Vagina (tissue), 2 donors: ENCODE measurements around the gene MCCC2. TPM values are rescaled to one million over a fixed set of nuclear protein-coding genes. Genes with fewer than 3 reads are reported as not detected.

ENCODE experiments used
- DNase-seq, 2 donors: peaks; one replicate each; pipeline ENCODE4 v3.0.0-alpha.2; 2017; ENCODE audit errors: extremely low spot score in 2 of 2
- H3K27ac ChIP-seq: fragments of 200-600 bp; sonication (generic); one replicate; pipeline ENCODE4 v1.5.1; 2019
- H3K27me3 ChIP-seq: fragments of 200-600 bp; sonication (generic); one replicate; pipeline ENCODE4 v1.5.1; 2019
- H3K36me3 ChIP-seq, 2 donors: fragments of 200-600 bp; sonication (generic); one replicate each; pipeline ENCODE4 v1.5.1; 2017 to 2019
- H3K4me1 ChIP-seq: fragments of 200-600 bp; sonication (generic); one replicate; pipeline ENCODE4 v1.5.1; 2019
- H3K4me3 ChIP-seq, 2 donors: fragments of 200-600 bp; sonication (generic); 1 replicate in 1 of 2; 2 replicates in 1 of 2; pipeline ENCODE4 v1.5.1; 2016 to 2019
- H3K9me3 ChIP-seq: fragments of 200-600 bp; sonication (generic); one replicate; pipeline ENCODE4 v1.5.1; 2019
- CTCF ChIP-seq, 3 experiments: fragments of 450-650 bp in 2 of 3; fragments of 200-600 bp in 1 of 3; sonication (generic) in 1 of 3; IDR thresholded peaks; one replicate each; pipeline ENCODE4 v1.5.1; 2017 to 2019; ENCODE audit warnings: antibody characterized with exemption in 3 of 3, mild to moderate bottlenecking in 2 of 3, moderate library complexity in 2 of 3
- POLR2A ChIP-seq, 2 donors: fragments of 450-650 bp; IDR thresholded peaks; one replicate each; pipeline ENCODE4 v1.6.1; 2017; ENCODE audit warnings: antibody characterized with exemption in 2 of 2, mild to moderate bottlenecking in 2 of 2, moderate library complexity in 2 of 2
- POLR2AphosphoS5 ChIP-seq, 2 donors: sonication (generic); formaldehyde crosslinking; IDR thresholded peaks; one replicate each; pipeline ENCODE4 v1.9.0; 2017; ENCODE audit warnings: antibody characterized with exemption in 2 of 2, mild to moderate bottlenecking in 2 of 2, low read depth in 1 of 2; ENCODE audit not compliant: insufficient read depth in 1 of 2
- intact Hi-C: fragments of 100-400 bp; cut with DNase I; formaldehyde crosslinking; loops from one replicate; pipeline ENCODE4 v1.15.1; 2023
- total RNA-seq: library from RNA; depleted of rRNA; stranded (reverse); fragments of >200 nt; gene quantifications from one replicate; pipeline ENCODE4 v1.2.3, GENCODE V29; 2016

Gene MCCC2
- total RNA-seq, 1 donor from 2014 or later = 30.7 TPM

- Histone ChIP-seq H3K27ac (no peak overlapping the region), H3K36me3 (no peaks in the 10 kb centered on the region)
These were observed 4.1 kb upstream of the MCCC2 start for GRCh38 chr5:71582945-71583584.

GRCh38 chr5:71586052-71586940 is 844 bp upstream of the MCCC2 start:
- Histone ChIP-seq H3K4me1 (peaks cover 27% of the 10 kb centered on the region), H3K27ac (peak overlapping the region; percentile 84), H3K36me3 (no peaks in the 10 kb centered on the region), H3K4me3 (peak overlapping the region; percentile 70 to 74), H3K27me3 (no peaks in the 10 kb centered on the region), H3K9me3 (no peaks in the 10 kb centered on the region)
- no peak for DNase-seq
- intact Hi-C loops = no loop called here
- TF ChIP-seq POLR2A (IDR thresholded peaks at IDR 0.05) (no peak), POLR2AphosphoS5 (IDR thresholded peaks at IDR 0.05; ENCODE audit: insufficient read depth in 1 of 2, low read depth in 1 of 2) (no peak), CTCF (IDR thresholded peaks at IDR 0.05) (no peak)

More at GRCh38 chr5:71582945-71583584, 4.1 kb upstream of the MCCC2 start:
- Histone ChIP-seq H3K4me3 (no peak overlapping the region), H3K9me3 (no peaks in the 10 kb centered on the region), H3K4me1 (peaks cover 14% of the 10 kb centered on the region), H3K27me3 (no peaks in the 10 kb centered on the region)
- intact Hi-C loops = no loop called here
- DNase-seq = peak in 1 of 2 donors; percentile 27
- no peak for TF ChIP-seq POLR2AphosphoS5 (IDR thresholded peaks at IDR 0.05; ENCODE audit: insufficient read depth in 1 of 2, low read depth in 1 of 2)
- no peak for TF ChIP-seq CTCF (IDR thresholded peaks at IDR 0.05)
- no peak for TF ChIP-seq POLR2A (IDR thresholded peaks at IDR 0.05)

- TF ChIP-seq POLR2A (IDR thresholded peaks at IDR 0.05) (no peak), CTCF (IDR thresholded peaks at IDR 0.05) (no peak), POLR2AphosphoS5 (IDR thresholded peaks at IDR 0.05; ENCODE audit: insufficient read depth in 1 of 2, low read depth in 1 of 2) (no peak)
- H3K27ac ChIP-seq = peak overlapping the region; percentile 84
- H3K4me1 ChIP-seq = peaks cover 27% of the 10 kb centered on the region
- no peaks in the 10 kb centered on the region for H3K27me3 ChIP-seq
- H3K4me3 ChIP-seq = peak overlapping the region; percentile 70 to 74
- no peaks in the 10 kb centered on the region for H3K36me3 ChIP-seq
- intact Hi-C loops = no loop called here
- no peak for DNase-seq
- no peaks in the 10 kb centered on the region for H3K9me3 ChIP-seq
These were observed 809 bp downstream of the MCCC2 start for GRCh38 chr5:71587766-71588532.

- no peak overlapping the region for H3K4me3 ChIP-seq
- H3K4me1 ChIP-seq = peaks cover 27% of the 10 kb centered on the region
- H3K9me3 ChIP-seq = no peaks in the 10 kb centered on the region
- no peak for DNase-seq
- TF ChIP-seq POLR2A (IDR thresholded peaks at IDR 0.05) (no peak), POLR2AphosphoS5 (IDR thresholded peaks at IDR 0.05; ENCODE audit: insufficient read depth in 1 of 2, low read depth in 1 of 2) (no peak), CTCF (IDR thresholded peaks at IDR 0.05) (no peak)
- no peaks in the 10 kb centered on the region for H3K27me3 ChIP-seq
- intact Hi-C loops = no loop called here
- H3K36me3 ChIP-seq = no peaks in the 10 kb centered on the region
- H3K27ac ChIP-seq = no peak overlapping the region
These were observed 1.4 kb downstream of the MCCC2 start for GRCh38 chr5:71588533-71588885.
